Forelimb muscle (tissue), 1 donor: ENCODE results near the gene OR2F2. TPM values are rescaled to one million over a fixed set of nuclear protein-coding genes. Genes with fewer than 3 reads are reported as not detected.

Experiments
- DNase-seq: peaks from one replicate; pipeline ENCODE4 v3.0.0-alpha.2; 2013; ENCODE audit warnings: low read depth
- polyA plus RNA-seq: library from polyadenylated mRNA; unstranded; fragments of 120-200 nt; gene quantifications from one replicate; pipeline ENCODE4 v1.2.1, GENCODE V29; 2013; ENCODE audit not compliant: insufficient read length

The OR2F2 gene
- not detected for polyA plus RNA-seq

GRCh38 chr7:143934526-143935325 is at the start of gene OR2F2:
OR2F2 (plus strand) TSS chr7:143935233; CDS start chr7:143935233, 0 bp downstream.
- DNase-seq = no peak

GRCh38 chr7:143885951-143886350 is 49.1 kb upstream of the OR2F2 start:
- DNase-seq = no peak

- DNase-seq = no peak
Measured at GRCh38 chr7:143886826-143887477, 48.1 kb upstream of the OR2F2 start.

- DNase-seq = no peak
Measured at GRCh38 chr7:143889068-143889467, 46.0 kb upstream of the OR2F2 start.

GRCh38 chr7:143890558-143890957 is 44.5 kb upstream of the OR2F2 start:
- no peak for DNase-seq

- no peak for DNase-seq
Measured at GRCh38 chr7:143891457-143891856, 43.6 kb upstream of the OR2F2 start.

GRCh38 chr7:143892527-143893300 is 42.3 kb upstream of the OR2F2 start:
- DNase-seq = no peak

GRCh38 chr7:143896667-143897066 is 38.4 kb upstream of the OR2F2 start:
- DNase-seq = no peak

GRCh38 chr7:143898810-143899209 is 36.2 kb upstream of the OR2F2 start:
- no peak for DNase-seq

- DNase-seq = no peak
Measured at GRCh38 chr7:143900230-143900766, 34.7 kb upstream of the OR2F2 start.

GRCh38 chr7:143901332-143901667 is 33.7 kb upstream of the OR2F2 start:
- DNase-seq = no peak

- DNase-seq = peak; percentile 86
Measured at GRCh38 chr7:143901668-143902331, 33.2 kb upstream of the OR2F2 start, which contains the start of gene TCAF1. TCAF1 (minus strand) TSS chr7:143902176; CDS start chr7:143876608, 25,568 bp downstream.

- DNase-seq = no peak
Measured at GRCh38 chr7:143902332-143902899, 32.6 kb upstream of the OR2F2 start.

GRCh38 chr7:143905509-143905908 is 29.5 kb upstream of the OR2F2 start:
- DNase-seq = no peak

- no peak for DNase-seq
Measured at GRCh38 chr7:143906151-143906550, 28.9 kb upstream of the OR2F2 start.

GRCh38 chr7:143906895-143907294 is 28.1 kb upstream of the OR2F2 start:
- DNase-seq = no peak

GRCh38 chr7:143908120-143908519 is 26.9 kb upstream of the OR2F2 start:
- peak; percentile 53 for DNase-seq

GRCh38 chr7:143909863-143910262 is 25.2 kb upstream of the OR2F2 start:
- DNase-seq = no peak

GRCh38 chr7:143910473-143911248 is 24.4 kb upstream of the OR2F2 start:
- DNase-seq = no peak

GRCh38 chr7:143913945-143914615 is 21.0 kb upstream of the OR2F2 start:
- no peak for DNase-seq
